HG03025 (cell line): ENCODE results near the gene RAD18.

Experiments used
- ATAC-seq: cut with Tn5 transposase; IDR thresholded peaks from one replicate; pipeline ENCODE4 v1.9.1; 2021; ENCODE audit warnings: mild to moderate bottlenecking, moderate library complexity; ENCODE audit not compliant: unreplicated experiment, low FRiP score

Gene RAD18

GRCh38 chr3:8963137-8963853, at the start of gene RAD18:
TSS of gene RAD18 (minus strand) at chr3:8963472. CDS start at chr3:8963385, 87 bp downstream.
- ATAC-seq = peak; percentile 92

- ATAC-seq = no peak
These were observed 49.2 kb upstream of the RAD18 start for GRCh38 chr3:9012521-9012920.

DNA sequence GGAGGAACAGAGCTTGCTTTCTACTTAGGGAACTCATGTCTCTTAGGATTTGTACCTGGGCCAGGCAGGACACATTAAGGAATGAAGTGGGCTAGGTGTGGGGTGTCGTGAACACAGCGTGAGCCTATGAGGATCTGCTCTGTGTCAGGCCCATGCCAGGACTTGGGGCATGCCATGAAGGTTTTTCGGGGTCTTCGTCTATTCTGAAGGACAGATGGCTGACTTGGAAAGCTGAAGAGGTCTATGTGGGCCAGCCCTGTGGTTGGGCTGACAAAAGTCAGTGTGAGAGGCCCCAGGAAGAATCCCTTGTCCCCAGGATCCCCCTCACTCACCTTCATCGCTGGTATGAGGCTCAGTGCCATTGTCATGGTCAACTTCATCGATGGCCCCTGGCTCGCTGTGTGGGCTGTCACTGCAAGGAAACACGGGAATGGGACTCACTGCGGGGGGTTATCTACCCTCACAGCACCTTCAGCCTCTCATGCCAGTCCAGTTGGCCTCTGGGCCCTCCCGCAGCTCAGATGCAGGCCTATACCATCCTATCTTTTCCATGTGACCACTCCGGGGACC, 46.8 kb upstream of the RAD18 start:
- ATAC-seq = no peak

- ATAC-seq = no peak
These were observed 45.4 kb upstream of the RAD18 start for GRCh38 chr3:9008550-9009255.

GRCh38 chr3:9007928-9008327, 44.7 kb upstream of the RAD18 start:
- no peak for ATAC-seq

GRCh38 chr3:9007213-9007612, 43.9 kb upstream of the RAD18 start:
- ATAC-seq = no peak

GRCh38 chr3:9000041-9000440, 36.8 kb upstream of the RAD18 start:
- ATAC-seq = no peak

DNA sequence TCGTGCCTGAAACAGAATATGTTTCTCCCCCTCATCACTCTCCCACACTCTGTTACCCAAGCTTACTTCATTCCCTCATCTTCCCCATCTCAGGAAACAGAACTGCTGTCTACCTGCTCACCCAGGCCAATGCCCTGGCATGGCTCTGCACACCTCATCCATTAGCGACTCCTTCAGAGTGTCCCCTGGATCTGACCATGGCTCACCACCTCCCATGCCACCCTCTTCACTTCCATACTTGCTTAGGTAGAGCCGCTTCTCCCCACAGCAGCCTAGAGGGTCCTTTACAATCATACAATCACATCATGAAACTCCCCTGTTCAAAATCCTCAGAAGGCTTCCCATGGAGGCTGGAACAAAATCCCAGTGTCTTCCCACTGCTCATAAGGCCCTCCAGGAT, 33.9 kb upstream of the RAD18 start:
- ATAC-seq = no peak

GRCh38 chr3:8996681-8997121, 33.4 kb upstream of the RAD18 start:
- ATAC-seq = no peak

DNA sequence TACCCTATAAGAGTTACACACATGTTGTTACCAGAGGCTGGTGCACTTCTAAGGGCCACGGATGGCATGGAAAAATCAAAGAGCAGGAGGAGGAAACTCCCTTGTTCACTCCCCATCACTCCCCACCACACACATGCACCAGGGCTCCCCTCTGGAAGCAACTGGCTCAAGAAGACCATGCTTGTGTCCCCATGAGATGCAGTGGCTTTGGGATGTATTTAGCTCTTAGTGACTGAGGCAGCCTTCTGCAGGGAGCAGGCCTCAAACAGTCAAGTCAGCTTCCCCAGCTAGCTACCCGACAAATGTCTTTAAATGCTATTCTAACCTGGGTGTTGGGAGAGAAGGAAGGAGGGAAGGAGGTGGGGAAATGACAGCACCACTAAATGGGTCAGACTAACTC, 32.9 kb upstream of the RAD18 start:
- no peak for ATAC-seq

DNA sequence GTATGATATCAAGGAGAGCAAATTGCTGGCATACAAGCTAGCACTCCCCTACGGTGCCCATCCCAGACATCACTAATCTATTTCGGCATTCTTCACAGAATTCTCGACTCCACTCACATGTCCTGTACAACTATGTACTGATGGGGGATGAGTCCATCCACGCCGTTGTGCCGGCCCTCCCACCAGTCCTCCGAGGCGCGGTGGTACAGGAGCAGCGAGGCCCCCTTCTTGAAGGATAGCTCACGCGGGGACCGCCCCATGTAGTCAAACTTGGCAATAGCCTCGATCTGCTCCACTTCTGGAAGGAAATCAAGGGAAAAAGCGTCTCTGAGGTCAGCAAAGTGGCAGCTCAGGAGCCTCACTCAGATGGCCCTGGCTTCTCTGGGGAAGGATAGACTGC, 31.0 kb upstream of the RAD18 start:
- ATAC-seq = no peak

DNA sequence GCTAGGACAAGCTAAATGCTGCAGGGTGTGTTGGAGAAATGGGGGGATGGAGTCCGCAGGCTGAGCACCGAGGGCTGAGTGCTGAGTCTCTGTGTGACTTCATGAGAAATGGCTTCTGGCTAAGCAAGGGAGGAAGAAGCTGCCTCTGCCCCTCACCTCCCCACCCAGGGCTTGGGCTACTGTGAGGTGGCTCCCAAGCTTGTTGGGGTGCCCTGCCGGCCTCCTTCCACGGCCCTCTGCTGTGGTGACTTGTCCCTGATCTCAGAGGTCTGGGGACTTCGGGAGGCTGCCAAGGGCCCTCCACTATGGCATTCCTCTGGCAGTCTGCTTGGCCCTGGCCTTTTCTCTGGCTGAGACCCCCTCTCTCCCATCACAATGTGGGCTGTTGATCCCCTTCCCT, 30.1 kb upstream of the RAD18 start:
- no peak for ATAC-seq

- ATAC-seq = no peak
These were observed 29.6 kb upstream of the RAD18 start for GRCh38 chr3:8992854-8993253.

GRCh38 chr3:8992199-8992598, 28.9 kb upstream of the RAD18 start:
- no peak for ATAC-seq

- no peak for ATAC-seq
These were observed 27.3 kb upstream of the RAD18 start for GRCh38 chr3:8990266-8991215.

GRCh38 chr3:8988791-8989558, 25.7 kb upstream of the RAD18 start:
- no peak for ATAC-seq

DNA sequence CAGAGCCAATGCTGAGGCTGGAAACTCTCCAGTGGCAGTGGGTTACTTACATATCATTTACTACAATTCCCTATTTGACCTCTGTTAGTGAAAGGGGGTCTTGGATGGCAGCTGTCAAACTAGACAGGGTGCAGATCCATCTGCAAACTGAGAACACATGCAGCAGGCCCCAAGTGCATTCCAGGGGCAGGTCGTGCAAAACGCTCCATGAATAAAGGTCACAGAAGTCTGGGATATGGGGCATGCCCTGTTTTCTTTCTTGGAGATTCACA, 25.0 kb upstream of the RAD18 start:
- no peak for ATAC-seq

GRCh38 chr3:8987645-8988383, 24.5 kb upstream of the RAD18 start:
- ATAC-seq = no peak

DNA sequence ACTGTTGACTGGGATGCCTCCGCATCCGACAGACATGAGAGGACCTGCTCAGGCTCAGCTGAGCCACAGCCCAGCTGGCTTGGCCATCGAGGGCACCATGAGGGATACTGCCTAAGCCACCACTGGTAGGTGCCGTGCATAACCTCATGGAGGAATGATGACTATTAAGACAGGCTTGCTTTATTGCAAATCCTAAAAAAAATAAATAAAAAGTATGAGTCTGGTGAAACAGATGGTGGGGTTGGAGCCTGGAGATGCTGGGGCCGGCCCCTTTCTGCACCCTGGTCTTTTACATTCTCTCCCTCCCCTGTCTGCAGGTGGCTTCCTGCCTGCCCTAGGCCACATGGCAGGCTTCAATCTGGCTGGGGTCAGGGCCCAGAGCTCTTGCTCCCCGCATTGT, 24.0 kb upstream of the RAD18 start:
- ATAC-seq = no peak

- ATAC-seq = no peak
These were observed 23.5 kb upstream of the RAD18 start for GRCh38 chr3:8986741-8987140.
